ENCODE data around the gene CALN1. TPM values are rescaled to one million over a fixed set of nuclear protein-coding genes. Genes with fewer than 3 reads are reported as not detected.

Gene CALN1
- total RNA-seq, 1 donor from 2014 or later, result not detected

DNA sequence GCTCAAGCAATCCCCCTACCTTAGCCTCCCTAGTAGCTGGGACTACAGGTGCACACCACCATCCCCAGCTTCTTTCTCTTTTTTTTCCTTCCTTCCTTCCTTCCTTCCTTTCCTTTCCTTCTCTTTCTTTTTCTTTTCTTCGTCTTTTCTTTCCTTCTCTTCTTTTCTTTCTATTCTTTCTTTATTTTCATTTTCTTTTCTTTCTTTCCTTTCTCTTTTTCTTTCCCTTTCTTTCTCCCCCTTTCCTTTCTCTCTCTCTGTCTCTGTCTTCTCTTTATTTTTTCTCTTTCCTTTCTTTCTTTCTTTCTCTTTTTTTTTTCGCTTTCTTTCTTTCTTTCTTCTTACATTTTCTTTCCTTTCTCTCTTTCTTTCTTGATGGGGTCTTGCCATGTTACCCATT is 658.9 kb downstream of the CALN1 start:
- H3K4me3 ChIP-seq, result no peak overlapping the region
- intact Hi-C loops (cut with DNase I), result no loop called here
- H3K36me3 ChIP-seq, result no peaks in the 10 kb centered on the region
- peaks cover 35% of the 10 kb centered on the region for H3K27me3 ChIP-seq
- H3K9me3 ChIP-seq, result no peaks in the 10 kb centered on the region
- H3K27ac ChIP-seq, result no peak overlapping the region
- H3K4me1 ChIP-seq, result no peaks in the 10 kb centered on the region
- DNase-seq, result no peak
- no peak for ATAC-seq
- TF ChIP-seq CTCF (IDR thresholded peaks at IDR 0.05), result no peak

DNA sequence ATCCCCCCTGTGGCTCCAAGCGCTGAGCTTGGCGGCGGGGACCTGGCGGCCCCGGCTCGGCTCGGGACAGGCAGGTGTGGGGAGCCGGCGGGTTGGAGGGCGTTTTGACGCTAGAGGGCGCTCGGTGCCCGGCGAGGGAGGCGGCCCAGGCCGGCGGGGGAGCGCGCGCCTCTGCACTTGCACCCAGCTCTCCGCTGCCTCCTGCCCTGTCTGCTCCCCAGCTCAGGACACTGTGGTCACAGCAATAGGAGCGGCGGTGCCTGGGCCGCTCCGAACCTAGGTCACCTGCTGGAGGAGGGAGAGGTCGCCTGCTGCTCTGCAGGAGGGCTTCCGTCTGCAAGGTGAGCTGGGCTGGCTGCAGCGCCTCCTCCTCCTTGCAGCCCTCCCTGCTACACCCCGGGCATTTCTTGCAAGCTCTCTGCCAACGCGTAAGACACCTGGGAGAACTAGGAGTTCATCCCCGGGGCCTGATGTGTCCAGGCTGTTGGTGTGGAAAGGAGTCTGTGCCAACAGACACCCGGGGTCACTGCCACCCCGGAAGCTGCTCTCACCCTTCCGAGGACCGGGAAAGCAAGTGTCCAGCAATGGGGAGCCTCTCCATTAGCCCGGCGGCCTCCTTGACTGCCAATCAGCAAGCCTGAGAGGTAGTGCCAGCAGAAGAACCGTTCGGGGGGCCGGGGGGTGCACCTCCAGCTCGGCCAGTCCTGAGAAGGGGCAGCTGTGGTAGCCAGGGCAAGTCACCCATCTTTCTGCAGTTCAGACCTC is 659.8 kb downstream of the CALN1 start:
- DNase-seq (peak; percentile 85), ATAC-seq (peak; percentile 95)
- peaks cover 35% of the 10 kb centered on the region for H3K27me3 ChIP-seq
- no peaks in the 10 kb centered on the region for H3K9me3 ChIP-seq
- peak; percentile 64 for TF ChIP-seq CTCF (IDR thresholded peaks at IDR 0.05)
- H3K36me3 ChIP-seq, result no peaks in the 10 kb centered on the region
- intact Hi-C loops (cut with DNase I), result no loop called here
- no peaks in the 10 kb centered on the region for H3K4me1 ChIP-seq
- H3K4me3 ChIP-seq, result no peak overlapping the region
- H3K27ac ChIP-seq, result no peak overlapping the region

- intact Hi-C loops (cut with DNase I), result no loop called here
- no peaks in the 10 kb centered on the region for H3K9me3 ChIP-seq
- no peak for DNase-seq
- no peak overlapping the region for H3K27ac ChIP-seq
- no peak overlapping the region for H3K4me3 ChIP-seq
- H3K4me1 ChIP-seq, result no peaks in the 10 kb centered on the region
- ATAC-seq, result no peak
- TF ChIP-seq CTCF (IDR thresholded peaks at IDR 0.05), result no peak
- no peaks in the 10 kb centered on the region for H3K36me3 ChIP-seq
- H3K27me3 ChIP-seq, result peaks cover 35% of the 10 kb centered on the region
Observed at GRCh38 chr7:71750290-71750689, 661.8 kb downstream of the CALN1 start.

- Histone ChIP-seq H3K4me1 (no peaks in the 10 kb centered on the region), H3K4me3 (no peak overlapping the region), H3K9me3 (no peaks in the 10 kb centered on the region), H3K36me3 (no peaks in the 10 kb centered on the region), H3K27me3 (no peaks in the 10 kb centered on the region), H3K27ac (no peak overlapping the region)
- TF ChIP-seq CTCF (IDR thresholded peaks at IDR 0.05), result no peak
- intact Hi-C loops (cut with DNase I), result no loop called here
- DNase-seq, result no peak
- ATAC-seq, result no peak
Observed at GRCh38 chr7:71746006-71746405, 666.1 kb downstream of the CALN1 start.

- Histone ChIP-seq H3K27ac (no peak overlapping the region), H3K9me3 (no peaks in the 10 kb centered on the region), H3K36me3 (no peaks in the 10 kb centered on the region), H3K4me1 (no peaks in the 10 kb centered on the region), H3K27me3 (no peaks in the 10 kb centered on the region), H3K4me3 (no peak overlapping the region)
- ATAC-seq, result no peak
- no peak for TF ChIP-seq CTCF (IDR thresholded peaks at IDR 0.05)
- no peak for DNase-seq
- intact Hi-C loops (cut with DNase I), result no loop called here
Observed at GRCh38 chr7:71740174-71740560, 672.0 kb downstream of the CALN1 start.
